Measurements from ENCODE around the gene SREBF1. TPM values are rescaled to one million over a fixed set of nuclear protein-coding genes. Genes with fewer than 3 reads are reported as not detected.

Gene SREBF1
- total RNA-seq, 1 experiment from 2014 or later, result 298 TPM

DNA sequence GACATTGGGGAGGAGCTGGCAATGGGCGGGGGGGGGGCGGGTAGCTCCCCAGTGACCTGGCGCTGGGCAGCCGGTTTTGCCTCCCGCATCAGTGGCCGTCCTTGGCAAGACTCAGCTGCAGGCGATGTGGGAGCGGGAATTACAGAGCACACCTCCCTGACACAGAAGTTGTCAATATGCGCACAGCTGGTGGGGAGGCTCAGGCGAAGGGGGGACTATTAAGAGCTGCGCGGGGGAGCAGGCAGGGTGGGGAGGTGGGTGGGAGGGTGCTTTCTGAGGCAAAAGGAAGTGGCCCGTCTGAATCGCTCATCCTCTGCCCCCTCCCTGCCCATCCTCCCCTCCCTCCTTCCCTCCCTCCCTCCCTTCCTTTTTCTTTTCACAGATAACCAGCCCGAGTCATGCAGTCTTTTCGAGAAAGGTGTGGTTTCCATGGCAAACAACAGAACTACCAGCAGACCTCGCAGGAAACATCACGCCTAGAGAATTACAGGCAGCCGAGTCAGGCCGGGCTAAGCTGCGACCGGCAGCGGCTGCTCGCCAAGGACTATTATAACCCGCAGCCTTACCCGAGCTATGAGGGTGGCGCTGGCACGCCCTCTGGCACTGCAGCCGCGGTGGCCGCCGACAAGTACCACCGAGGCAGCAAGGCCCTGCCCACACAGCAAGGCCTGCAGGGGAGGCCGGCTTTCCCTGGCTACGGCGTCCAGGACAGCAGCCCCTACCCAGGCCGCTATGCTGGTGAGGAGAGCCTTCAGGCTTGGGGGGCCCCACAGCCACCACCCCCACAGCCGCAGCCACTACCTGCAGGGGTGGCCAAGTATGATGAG is 44.0 kb downstream of the SREBF1 start:
- no peaks in the 10 kb centered on the region for H3K9me2 ChIP-seq (ENCODE audit: insufficient read depth)
- no peak for DNase-seq (ENCODE audit: low read depth, low spot score)
- H3K4me3 ChIP-seq (replicated peaks in 1 of 2; ENCODE audit: low read depth in 1 of 2, low read length in 2 of 2), result no peak overlapping the region
- CTCF ChIA-PET, result no interaction called here
- H3K27me3 ChIP-seq (ENCODE audit: insufficient read depth, low read length), result no peaks in the 10 kb centered on the region
- H3K36me3 ChIP-seq (ENCODE audit: control insufficient read depth in 1 of 2, insufficient read depth in 2 of 2, low read length in 2 of 2), result peaks cover 0 to 3% of the 10 kb centered on the region in 2 experiments; a peak in 2 of 4 replicates
- no peaks in the 10 kb centered on the region for H4K20me1 ChIP-seq (ENCODE audit: insufficient read depth)
- POLR2A ChIA-PET, result no interaction called here
- no peak overlapping the region for H3K4me2 ChIP-seq (ENCODE audit: low read length)
- no peak overlapping the region for H3K27ac ChIP-seq (ENCODE audit: low read depth, low read length)
- no peak overlapping the region for H3K9ac ChIP-seq (ENCODE audit: low read length)
- peaks cover 22% of the 10 kb centered on the region; the same call in 1 of the 2 replicates for H3K79me2 ChIP-seq (ENCODE audit: insufficient read depth, low read length)
- H2AFZ ChIP-seq (ENCODE audit: low read depth, low read length, poor library complexity, severe bottlenecking), result no peak overlapping the region
- ATAC-seq, result no peak
- no peaks in the 10 kb centered on the region for H3K9me3 ChIP-seq (ENCODE audit: control insufficient read depth in 1 of 2, insufficient read depth in 1 of 2, low read depth in 1 of 2, low read length in 2 of 2)
- BruUV-seq (replicated peaks), result no TSS peak
- TF ChIP-seq EZH2phosphoT487 (IDR thresholded peaks at IDR 0.05; ENCODE audit: borderline replicate concordance) (no peak), SRF (IDR thresholded peaks at IDR 0.05; ENCODE audit: low read depth) (no peak), EZH2 (IDR thresholded peaks at IDR 0.05) (no peak), ELF1 (IDR thresholded peaks at IDR 0.05; ENCODE audit: borderline replicate concordance, low read depth) (no peak)
- TF ChIP-seq, protein P1, sequence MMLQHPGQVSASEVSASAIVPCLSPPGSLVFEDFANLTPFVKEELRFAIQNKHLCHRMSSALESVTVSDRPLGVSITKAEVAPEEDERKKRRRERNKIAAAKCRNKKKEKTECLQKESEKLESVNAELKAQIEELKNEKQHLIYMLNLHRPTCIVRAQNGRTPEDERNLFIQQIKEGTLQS (IDR thresholded peaks at IDR 0.05), result no peak
- no peaks in the 10 kb centered on the region for H3K4me1 ChIP-seq (ENCODE audit: control insufficient read depth in 1 of 2, insufficient read depth in 2 of 2, low read length in 2 of 2)
- RAD21 ChIA-PET (ENCODE audit: low non-redundant PET in 1 of 2, low total read pairs in 2 of 2, uncharacterized antibody in 2 of 2, unreplicated experiment in 2 of 2), result no interaction called here
- intact Hi-C loops (cut with micrococcal nuclease), result no loop called here

DNA sequence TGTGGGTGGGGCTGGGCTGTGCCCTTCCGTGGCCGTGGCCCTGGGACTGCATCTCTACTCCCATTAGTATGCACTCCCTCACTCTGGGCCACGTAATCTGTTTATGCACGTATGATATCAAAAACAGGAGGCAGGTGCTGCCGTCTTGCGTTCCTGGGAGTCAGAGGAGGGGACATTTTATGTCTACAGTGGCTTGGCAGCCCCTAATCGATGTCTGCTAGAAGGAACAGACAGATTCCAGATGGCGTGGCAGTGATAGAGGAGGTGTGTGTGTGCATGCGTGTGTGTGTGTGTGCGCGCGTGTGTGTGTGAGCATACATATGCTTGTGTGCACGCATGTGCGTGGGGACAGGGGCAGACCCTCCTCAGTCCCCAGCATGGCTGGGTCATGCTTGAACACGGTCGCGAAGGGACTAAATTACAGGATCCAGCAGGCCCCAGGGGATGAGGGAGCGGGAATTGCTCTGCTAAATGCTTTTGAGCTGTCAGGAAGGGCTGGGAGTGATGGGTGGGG is 44.7 kb downstream of the SREBF1 start:
- Histone ChIP-seq H3K4me2 (ENCODE audit: low read length) (no peak overlapping the region), H3K27ac (ENCODE audit: low read depth, low read length) (no peak overlapping the region), H3K4me3 (replicated peaks in 1 of 2; ENCODE audit: low read depth in 1 of 2, low read length in 2 of 2) (no peak overlapping the region), H3K9ac (ENCODE audit: low read length) (no peak overlapping the region), H3K4me1 (ENCODE audit: control insufficient read depth in 1 of 2, insufficient read depth in 2 of 2, low read length in 2 of 2) (peaks cover 0 to under 1% of the 10 kb centered on the region in 2 experiments; a peak in 1 of 4 replicates), H3K36me3 (ENCODE audit: control insufficient read depth in 1 of 2, insufficient read depth in 2 of 2, low read length in 2 of 2) (peaks cover 0 to 3% of the 10 kb centered on the region in 2 experiments; a peak in 2 of 4 replicates), H3K79me2 (ENCODE audit: insufficient read depth, low read length) (peaks cover 22% of the 10 kb centered on the region; the same call in 1 of the 2 replicates), H4K20me1 (ENCODE audit: insufficient read depth) (no peaks in the 10 kb centered on the region), H3K27me3 (ENCODE audit: insufficient read depth, low read length) (no peaks in the 10 kb centered on the region), H3K9me2 (ENCODE audit: insufficient read depth) (no peaks in the 10 kb centered on the region), H3K9me3 (ENCODE audit: control insufficient read depth in 1 of 2, insufficient read depth in 1 of 2, low read depth in 1 of 2, low read length in 2 of 2) (no peaks in the 10 kb centered on the region), H2AFZ (ENCODE audit: low read depth, low read length, poor library complexity, severe bottlenecking) (no peak overlapping the region)
- no peak for ATAC-seq
- ChIA-PET CTCF (no interaction called here), POLR2A (no interaction called here), RAD21 (ENCODE audit: low non-redundant PET in 1 of 2, low total read pairs in 2 of 2, uncharacterized antibody in 2 of 2, unreplicated experiment in 2 of 2) (no interaction called here)
- DNase-seq (ENCODE audit: low read depth, low spot score), result no peak
- intact Hi-C loops (cut with micrococcal nuclease), result no loop called here
- BruUV-seq (replicated peaks), result no TSS peak
- TF ChIP-seq SP1 (IDR thresholded peaks at IDR 0.05; ENCODE audit: low read depth) (no peak), POLR2AphosphoS5 (IDR thresholded peaks at IDR 0.05; ENCODE audit: low read depth, low read length) (no peak), CBX3 (IDR thresholded peaks at IDR 0.05; ENCODE audit: low read depth) (no peak), ELF1 (IDR thresholded peaks at IDR 0.05; ENCODE audit: borderline replicate concordance, low read depth) (no peak), CEBPB (IDR thresholded peaks at IDR 0.05; ENCODE audit: low read depth) (no peak), POLR2A (IDR thresholded peaks at IDR 0.05; ENCODE audit: borderline replicate concordance, extremely low read depth, insufficient read depth, insufficient read length) (no peak), EZH2 (IDR thresholded peaks at IDR 0.05) (no peak), JUND (IDR thresholded peaks at IDR 0.05) (no peak)
- TF ChIP-seq, protein P2, sequence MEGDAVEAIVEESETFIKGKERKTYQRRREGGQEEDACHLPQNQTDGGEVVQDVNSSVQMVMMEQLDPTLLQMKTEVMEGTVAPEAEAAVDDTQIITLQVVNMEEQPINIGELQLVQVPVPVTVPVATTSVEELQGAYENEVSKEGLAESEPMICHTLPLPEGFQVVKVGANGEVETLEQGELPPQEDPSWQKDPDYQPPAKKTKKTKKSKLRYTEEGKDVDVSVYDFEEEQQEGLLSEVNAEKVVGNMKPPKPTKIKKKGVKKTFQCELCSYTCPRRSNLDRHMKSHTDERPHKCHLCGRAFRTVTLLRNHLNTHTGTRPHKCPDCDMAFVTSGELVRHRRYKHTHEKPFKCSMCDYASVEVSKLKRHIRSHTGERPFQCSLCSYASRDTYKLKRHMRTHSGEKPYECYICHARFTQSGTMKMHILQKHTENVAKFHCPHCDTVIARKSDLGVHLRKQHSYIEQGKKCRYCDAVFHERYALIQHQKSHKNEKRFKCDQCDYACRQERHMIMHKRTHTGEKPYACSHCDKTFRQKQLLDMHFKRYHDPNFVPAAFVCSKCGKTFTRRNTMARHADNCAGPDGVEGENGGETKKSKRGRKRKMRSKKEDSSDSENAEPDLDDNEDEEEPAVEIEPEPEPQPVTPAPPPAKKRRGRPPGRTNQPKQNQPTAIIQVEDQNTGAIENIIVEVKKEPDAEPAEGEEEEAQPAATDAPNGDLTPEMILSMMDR (IDR thresholded peaks at IDR 0.05 in 2 of 3, conservative IDR thresholded peaks at IDR 0.05 in 1 of 3; ENCODE audit: borderline replicate concordance in 1 of 3, insufficient read depth in 1 of 3, low read depth in 2 of 3, low read length in 2 of 3), result no peak
- TF ChIP-seq, protein P3, sequence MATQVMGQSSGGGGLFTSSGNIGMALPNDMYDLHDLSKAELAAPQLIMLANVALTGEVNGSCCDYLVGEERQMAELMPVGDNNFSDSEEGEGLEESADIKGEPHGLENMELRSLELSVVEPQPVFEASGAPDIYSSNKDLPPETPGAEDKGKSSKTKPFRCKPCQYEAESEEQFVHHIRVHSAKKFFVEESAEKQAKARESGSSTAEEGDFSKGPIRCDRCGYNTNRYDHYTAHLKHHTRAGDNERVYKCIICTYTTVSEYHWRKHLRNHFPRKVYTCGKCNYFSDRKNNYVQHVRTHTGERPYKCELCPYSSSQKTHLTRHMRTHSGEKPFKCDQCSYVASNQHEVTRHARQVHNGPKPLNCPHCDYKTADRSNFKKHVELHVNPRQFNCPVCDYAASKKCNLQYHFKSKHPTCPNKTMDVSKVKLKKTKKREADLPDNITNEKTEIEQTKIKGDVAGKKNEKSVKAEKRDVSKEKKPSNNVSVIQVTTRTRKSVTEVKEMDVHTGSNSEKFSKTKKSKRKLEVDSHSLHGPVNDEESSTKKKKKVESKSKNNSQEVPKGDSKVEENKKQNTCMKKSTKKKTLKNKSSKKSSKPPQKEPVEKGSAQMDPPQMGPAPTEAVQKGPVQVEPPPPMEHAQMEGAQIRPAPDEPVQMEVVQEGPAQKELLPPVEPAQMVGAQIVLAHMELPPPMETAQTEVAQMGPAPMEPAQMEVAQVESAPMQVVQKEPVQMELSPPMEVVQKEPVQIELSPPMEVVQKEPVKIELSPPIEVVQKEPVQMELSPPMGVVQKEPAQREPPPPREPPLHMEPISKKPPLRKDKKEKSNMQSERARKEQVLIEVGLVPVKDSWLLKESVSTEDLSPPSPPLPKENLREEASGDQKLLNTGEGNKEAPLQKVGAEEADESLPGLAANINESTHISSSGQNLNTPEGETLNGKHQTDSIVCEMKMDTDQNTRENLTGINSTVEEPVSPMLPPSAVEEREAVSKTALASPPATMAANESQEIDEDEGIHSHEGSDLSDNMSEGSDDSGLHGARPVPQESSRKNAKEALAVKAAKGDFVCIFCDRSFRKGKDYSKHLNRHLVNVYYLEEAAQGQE (IDR thresholded peaks at IDR 0.05; ENCODE audit: low read depth), result no peak
- TF ChIP-seq, protein P4, sequence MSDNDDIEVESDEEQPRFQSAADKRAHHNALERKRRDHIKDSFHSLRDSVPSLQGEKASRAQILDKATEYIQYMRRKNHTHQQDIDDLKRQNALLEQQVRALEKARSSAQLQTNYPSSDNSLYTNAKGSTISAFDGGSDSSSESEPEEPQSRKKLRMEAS (IDR thresholded peaks at IDR 0.05), result no peak

All from HCT116 (cell line).